ENCODE measurements around the gene SUGCT.

The SUGCT gene

DNA sequence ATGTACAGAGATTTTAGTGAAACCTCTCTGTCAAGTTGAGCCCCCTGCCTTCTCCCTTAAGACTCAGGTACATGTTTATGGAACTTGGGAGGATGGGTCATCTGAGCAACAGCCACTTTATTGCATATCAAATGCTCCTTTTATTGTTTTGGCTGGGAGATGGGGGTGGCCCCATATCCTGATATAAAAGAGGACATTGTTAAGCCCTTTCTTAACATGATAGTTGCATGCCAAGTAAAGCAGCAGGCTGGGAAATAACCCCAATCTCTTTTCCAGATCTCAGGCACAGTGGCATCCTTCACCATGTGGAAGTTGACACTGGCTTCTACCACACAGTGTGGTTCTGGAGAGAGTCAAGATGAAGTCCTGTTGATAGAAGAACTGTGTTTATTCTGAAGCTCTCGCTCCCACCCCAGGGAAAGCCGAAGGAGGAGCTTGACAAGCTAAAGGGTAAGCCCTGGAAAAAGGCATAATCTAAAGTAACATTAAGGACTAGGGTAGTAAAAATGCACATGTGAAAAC is 746.7 kb downstream of the SUGCT start:
- FAIRE-seq = no peak
- DNase-seq (ENCODE audit: insufficient read length, low spot score) = no peak
- no peak for TF ChIP-seq PAX5 (IDR thresholded peaks at IDR 0.05; ENCODE audit: insufficient read depth, low read length, severe bottlenecking)
- TF ChIP-seq POLR2AphosphoS5 (IDR thresholded peaks at IDR 0.05; ENCODE audit: low read depth, low read length) = no peak
- no peak for TF ChIP-seq POU2F2 (IDR thresholded peaks at IDR 0.05; ENCODE audit: low read depth, low read length)
- TF ChIP-seq TAF1 (IDR thresholded peaks at IDR 0.05; ENCODE audit: low read depth, low read length) = no peak
- no peak for TF ChIP-seq SPI1 (IDR thresholded peaks at IDR 0.05; ENCODE audit: low read depth, low read length)
- no peak for TF ChIP-seq POLR2A (IDR thresholded peaks at IDR 0.05; ENCODE audit: low read depth, low read length)

- TF ChIP-seq PAX5 (IDR thresholded peaks at IDR 0.05; ENCODE audit: insufficient read depth, low read length, severe bottlenecking) (no peak), SPI1 (IDR thresholded peaks at IDR 0.05; ENCODE audit: low read depth, low read length) (no peak), POU2F2 (IDR thresholded peaks at IDR 0.05; ENCODE audit: low read depth, low read length) (no peak), TAF1 (IDR thresholded peaks at IDR 0.05; ENCODE audit: low read depth, low read length) (no peak), POLR2A (IDR thresholded peaks at IDR 0.05; ENCODE audit: low read depth, low read length) (no peak), POLR2AphosphoS5 (IDR thresholded peaks at IDR 0.05; ENCODE audit: low read depth, low read length) (no peak)
- no peak for DNase-seq (ENCODE audit: insufficient read length, low spot score)
- FAIRE-seq = no peak
Measured at GRCh38 chr7:40882071-40882658, 747.4 kb downstream of the SUGCT start.

- no peak for TF ChIP-seq POLR2A (IDR thresholded peaks at IDR 0.05; ENCODE audit: low read depth, low read length)
- TF ChIP-seq PAX5 (IDR thresholded peaks at IDR 0.05; ENCODE audit: insufficient read depth, low read length, severe bottlenecking) = no peak
- TF ChIP-seq POLR2AphosphoS5 (IDR thresholded peaks at IDR 0.05; ENCODE audit: low read depth, low read length) = no peak
- DNase-seq (ENCODE audit: insufficient read length, low spot score) (no peak), FAIRE-seq (no peak)
Measured at GRCh38 chr7:40883826-40884225, 749.0 kb downstream of the SUGCT start.

DNA sequence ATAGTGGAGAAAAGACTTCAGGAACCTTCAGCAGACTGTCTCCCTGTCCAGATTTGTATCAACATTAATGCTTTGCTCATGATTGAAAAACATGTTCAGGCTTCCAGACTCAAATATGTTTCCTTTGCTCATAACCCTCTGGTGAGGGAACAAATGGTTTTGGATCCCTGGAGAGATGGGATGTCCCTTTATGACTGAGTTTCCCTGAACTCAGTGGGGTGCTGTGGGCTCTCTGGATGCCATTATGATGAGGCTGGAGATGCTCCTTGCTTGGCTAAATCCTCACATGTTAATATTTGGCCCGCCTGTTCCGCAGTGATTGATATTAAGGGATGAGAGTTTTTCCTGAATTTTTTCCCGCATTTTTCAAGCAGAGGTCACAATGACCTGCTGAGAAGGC is 749.4 kb downstream of the SUGCT start:
- DNase-seq (ENCODE audit: insufficient read length, low spot score) (no peak), FAIRE-seq (no peak)

DNA sequence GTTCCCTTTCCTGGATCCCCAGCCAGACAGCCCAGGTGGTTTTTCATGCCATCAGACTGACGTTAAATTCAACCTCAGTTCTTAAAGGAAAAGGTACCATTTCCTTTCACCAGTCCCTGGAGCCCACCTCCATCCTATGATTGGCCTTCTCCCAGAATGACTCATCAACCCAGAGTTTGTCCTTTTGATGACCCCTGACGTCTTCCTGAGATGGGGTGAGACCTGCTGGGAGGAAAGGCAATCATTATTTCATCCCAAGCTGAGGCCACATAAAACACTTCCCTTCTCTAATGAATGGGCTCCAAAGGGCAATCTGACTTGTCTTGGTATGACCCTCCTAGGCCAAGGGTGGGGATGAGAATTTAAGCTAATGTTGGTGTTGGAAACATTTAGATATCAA is 750.7 kb downstream of the SUGCT start:
- no peak for FAIRE-seq
- TF ChIP-seq POU2F2 (IDR thresholded peaks at IDR 0.05; ENCODE audit: low read depth, low read length) = no peak
- no peak for TF ChIP-seq POLR2A (IDR thresholded peaks at IDR 0.05; ENCODE audit: low read depth, low read length)
- no peak for DNase-seq (ENCODE audit: insufficient read length, low spot score)

More for the DNA sequence above, 749.4 kb downstream of the SUGCT start:
- TF ChIP-seq POU2F2 (IDR thresholded peaks at IDR 0.05; ENCODE audit: low read depth, low read length) (no peak), POLR2AphosphoS5 (IDR thresholded peaks at IDR 0.05; ENCODE audit: low read depth, low read length) (no peak), POLR2A (IDR thresholded peaks at IDR 0.05; ENCODE audit: low read depth, low read length) (no peak)

DNA sequence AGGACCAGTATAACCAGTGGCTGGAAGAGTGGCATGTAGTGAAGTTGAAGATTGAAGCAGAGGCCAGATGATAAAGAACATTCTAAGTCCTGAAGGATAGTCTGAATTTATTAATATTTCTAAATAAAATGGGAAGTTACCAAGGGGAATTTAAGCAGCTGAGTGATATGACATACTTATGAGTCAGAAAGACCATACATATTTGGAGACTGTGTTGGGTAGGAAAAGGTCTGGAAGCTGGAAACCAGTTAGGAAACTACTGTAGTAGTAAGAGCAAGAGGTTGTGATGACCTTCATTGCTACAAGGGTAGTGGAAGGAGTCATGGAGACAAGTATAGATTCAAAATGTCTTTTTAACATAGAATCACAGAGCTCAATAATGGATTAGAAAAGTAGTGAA is 752.3 kb downstream of the SUGCT start:
- DNase-seq (ENCODE audit: insufficient read length, low spot score) (no peak), FAIRE-seq (no peak)
- TF ChIP-seq TAF1 (IDR thresholded peaks at IDR 0.05; ENCODE audit: low read depth, low read length) (no peak), POLR2A (IDR thresholded peaks at IDR 0.05; ENCODE audit: low read depth, low read length) (no peak), POU2F2 (IDR thresholded peaks at IDR 0.05; ENCODE audit: low read depth, low read length) (no peak), SPI1 (IDR thresholded peaks at IDR 0.05; ENCODE audit: low read depth, low read length) (no peak), POLR2AphosphoS5 (IDR thresholded peaks at IDR 0.05; ENCODE audit: low read depth, low read length) (no peak), PAX5 (IDR thresholded peaks at IDR 0.05; ENCODE audit: insufficient read depth, low read length, severe bottlenecking) (no peak)

DNA sequence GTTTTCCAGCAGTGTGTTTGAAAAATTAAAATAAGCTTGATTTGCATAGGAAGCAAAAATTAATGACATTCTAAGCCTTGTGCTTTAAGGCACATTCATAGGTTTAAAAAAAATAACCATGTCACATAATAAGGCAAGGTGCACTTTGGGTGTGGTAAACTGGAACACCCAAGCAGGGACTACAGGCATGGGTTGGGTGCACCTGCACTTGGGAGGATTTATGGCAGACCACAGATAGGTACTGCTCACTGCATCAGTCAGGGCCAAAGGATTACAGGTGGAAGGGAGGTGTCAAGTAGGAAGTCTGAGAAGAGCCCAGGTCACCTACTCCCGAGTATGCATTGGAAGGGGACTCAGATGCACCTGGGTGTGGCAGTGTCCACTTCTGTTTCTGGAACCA is 753.7 kb downstream of the SUGCT start:
- FAIRE-seq (no peak), DNase-seq (ENCODE audit: insufficient read length, low spot score) (no peak)
- no peak for TF ChIP-seq PAX5 (IDR thresholded peaks at IDR 0.05; ENCODE audit: insufficient read depth, low read length, severe bottlenecking)
- TF ChIP-seq SPI1 (IDR thresholded peaks at IDR 0.05; ENCODE audit: low read depth, low read length) = no peak
- no peak for TF ChIP-seq POLR2AphosphoS5 (IDR thresholded peaks at IDR 0.05; ENCODE audit: low read depth, low read length)
- TF ChIP-seq TAF1 (IDR thresholded peaks at IDR 0.05; ENCODE audit: low read depth, low read length) = no peak
- no peak for TF ChIP-seq POU2F2 (IDR thresholded peaks at IDR 0.05; ENCODE audit: low read depth, low read length)
- TF ChIP-seq POLR2A (IDR thresholded peaks at IDR 0.05; ENCODE audit: low read depth, low read length) = no peak

DNA sequence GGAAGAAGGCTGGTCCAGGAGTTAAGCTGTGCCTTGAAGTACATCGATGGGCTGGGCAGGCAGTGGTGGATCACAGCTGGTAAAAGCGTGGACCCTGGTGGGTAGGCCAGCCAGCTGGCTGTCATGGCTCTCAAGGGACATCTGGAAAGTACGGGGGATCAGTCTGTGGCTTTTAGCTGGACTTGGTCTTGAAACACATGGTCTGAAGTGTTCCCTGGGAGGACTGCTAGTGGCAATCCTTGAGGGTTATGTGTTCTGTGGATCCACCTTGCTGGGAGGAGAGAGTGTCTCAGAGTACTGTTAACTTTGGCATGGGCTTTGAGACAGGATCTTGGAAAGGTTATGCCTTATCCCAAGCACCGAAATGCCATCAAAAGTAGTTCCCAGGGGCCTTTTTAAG is 754.3 kb downstream of the SUGCT start:
- DNase-seq (ENCODE audit: insufficient read length, low spot score) = no peak
- FAIRE-seq = no peak
- TF ChIP-seq POU2F2 (IDR thresholded peaks at IDR 0.05; ENCODE audit: low read depth, low read length) (no peak), POLR2A (IDR thresholded peaks at IDR 0.05; ENCODE audit: low read depth, low read length) (no peak), SPI1 (IDR thresholded peaks at IDR 0.05; ENCODE audit: low read depth, low read length) (no peak), POLR2AphosphoS5 (IDR thresholded peaks at IDR 0.05; ENCODE audit: low read depth, low read length) (no peak), PAX5 (IDR thresholded peaks at IDR 0.05; ENCODE audit: insufficient read depth, low read length, severe bottlenecking) (no peak), TAF1 (IDR thresholded peaks at IDR 0.05; ENCODE audit: low read depth, low read length) (no peak)

DNA sequence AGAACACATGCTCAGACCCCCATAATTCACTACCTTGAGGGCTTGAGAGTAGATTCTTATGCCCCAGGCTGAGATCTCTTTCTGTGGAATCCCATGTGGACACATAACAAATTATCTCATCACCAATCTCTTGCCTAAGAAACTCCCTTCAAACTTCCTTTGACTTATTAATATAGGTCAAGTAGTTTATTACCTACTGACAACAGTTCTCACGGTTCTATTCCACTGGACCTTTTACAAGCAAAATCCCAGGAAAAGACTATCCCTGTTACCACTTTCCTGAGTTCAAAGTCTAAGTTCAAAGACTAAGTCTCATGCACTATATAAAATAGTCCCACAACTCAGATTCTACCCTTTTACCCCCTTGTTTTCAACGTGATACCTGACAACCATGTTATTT is 754.7 kb downstream of the SUGCT start:
- no peak for FAIRE-seq
- no peak for DNase-seq (ENCODE audit: insufficient read length, low spot score)
- TF ChIP-seq TAF1 (IDR thresholded peaks at IDR 0.05; ENCODE audit: low read depth, low read length) (no peak), PAX5 (IDR thresholded peaks at IDR 0.05; ENCODE audit: insufficient read depth, low read length, severe bottlenecking) (no peak), POLR2A (IDR thresholded peaks at IDR 0.05; ENCODE audit: low read depth, low read length) (no peak), POU2F2 (IDR thresholded peaks at IDR 0.05; ENCODE audit: low read depth, low read length) (no peak), POLR2AphosphoS5 (IDR thresholded peaks at IDR 0.05; ENCODE audit: low read depth, low read length) (no peak)

DNA sequence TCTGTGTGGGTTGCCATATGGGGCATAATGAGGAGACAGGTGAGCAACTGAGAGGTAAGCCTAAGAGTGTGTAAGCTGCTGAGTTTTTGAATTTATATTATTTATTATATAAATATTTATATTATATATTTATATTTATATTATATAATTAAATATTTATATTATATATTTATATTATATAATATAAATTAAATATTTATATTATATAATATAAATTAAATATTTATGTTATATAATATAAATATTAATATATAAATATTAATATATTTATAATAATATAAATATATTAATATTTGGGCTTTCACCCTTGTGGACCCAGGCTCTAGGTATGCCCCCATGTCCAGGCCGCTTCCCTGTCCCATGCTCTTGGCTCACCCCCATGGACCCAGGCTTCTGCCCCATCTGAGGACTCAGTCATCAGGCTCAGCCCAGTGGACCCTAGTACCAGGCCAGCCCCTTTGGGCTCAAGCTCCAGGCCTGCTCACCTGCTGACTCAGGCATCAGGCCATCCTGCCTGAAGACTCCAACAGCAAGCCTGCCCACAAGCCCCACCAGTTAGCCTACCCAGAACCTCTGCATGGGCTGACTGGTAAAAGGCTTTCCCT is 755.4 kb downstream of the SUGCT start:
- no peak for FAIRE-seq
- TF ChIP-seq POLR2AphosphoS5 (IDR thresholded peaks at IDR 0.05; ENCODE audit: low read depth, low read length) = no peak
- TF ChIP-seq POLR2A (IDR thresholded peaks at IDR 0.05; ENCODE audit: low read depth, low read length) = no peak
- TF ChIP-seq SPI1 (IDR thresholded peaks at IDR 0.05; ENCODE audit: low read depth, low read length) = no peak
- no peak for TF ChIP-seq TAF1 (IDR thresholded peaks at IDR 0.05; ENCODE audit: low read depth, low read length)
- no peak for TF ChIP-seq PAX5 (IDR thresholded peaks at IDR 0.05; ENCODE audit: insufficient read depth, low read length, severe bottlenecking)
- no peak for TF ChIP-seq POU2F2 (IDR thresholded peaks at IDR 0.05; ENCODE audit: low read depth, low read length)

More for the DNA sequence above, 755.4 kb downstream of the SUGCT start:
- no peak for DNase-seq (ENCODE audit: insufficient read length, low spot score)
